Neuron (in vitro differentiated cells): ENCODE data around the gene FAM3C.
"Not testable (repeated sequence)": the region's sequence is repeated elsewhere in the genome, so short reads cannot be mapped to it uniquely, and the experiment has no call there.

Source experiments
- H2AFZ ChIP-seq: one replicate; pipeline ENCODE4 v1.6.1; 2013; ENCODE audit warnings: low read depth, mild to moderate bottlenecking, inconsistent platforms, low read length, moderate library complexity
- H3K27me3 ChIP-seq: one replicate; pipeline ENCODE4 v1.6.1; 2013; ENCODE audit warnings: low read length; ENCODE audit not compliant: insufficient read depth
- H3K36me3 ChIP-seq: one replicate; pipeline ENCODE4 v1.6.1; 2013; ENCODE audit warnings: low read length; ENCODE audit not compliant: insufficient read depth
- H3K4me1 ChIP-seq: one replicate; pipeline ENCODE4 v1.6.1; 2013; ENCODE audit warnings: low read length; ENCODE audit not compliant: insufficient read depth
- H3K4me3 ChIP-seq: 2 replicates; pipeline ENCODE4 v1.5.1; 2013; ENCODE audit warnings: mild to moderate bottlenecking, low read length, moderate library complexity
- H3K9me3 ChIP-seq: one replicate; pipeline ENCODE4 v1.6.1; 2013; ENCODE audit warnings: low read length

Gene FAM3C

DNA sequence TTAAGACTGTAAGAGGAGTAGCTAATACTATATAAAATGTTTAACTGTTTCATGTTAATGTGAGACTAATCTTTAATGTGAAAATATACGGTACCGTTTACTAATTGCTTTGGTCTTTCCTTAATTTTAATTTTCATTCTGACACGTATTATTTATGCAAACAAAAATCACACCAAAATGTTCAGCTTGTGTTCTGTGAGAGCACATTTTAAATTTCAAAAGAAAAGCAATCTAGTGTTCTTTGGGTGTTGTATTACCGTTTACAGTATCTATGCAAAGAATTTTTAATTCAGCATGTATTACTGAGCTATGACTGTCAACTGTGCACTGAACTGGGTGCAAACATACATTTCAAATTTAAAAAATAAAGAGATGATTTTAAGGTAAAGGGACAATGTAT is 65.1 kb downstream of the FAM3C start:
- Histone ChIP-seq H3K36me3 (no peaks in the 10 kb centered on the region), H2AFZ (no peak overlapping the region), H3K27me3 (peaks cover 48% of the 10 kb centered on the region)

GRCh38 chr7:121330053-121330833 is 65.9 kb downstream of the FAM3C start:
- H3K9me3 ChIP-seq: peaks cover 7% of the 10 kb centered on the region
- H3K36me3 ChIP-seq: no peaks in the 10 kb centered on the region
- peaks cover 48% of the 10 kb centered on the region for H3K27me3 ChIP-seq

More for the DNA sequence above, 65.1 kb downstream of the FAM3C start:
- Histone ChIP-seq H3K4me3 (no peak overlapping the region), H3K4me1 (peaks cover 17% of the 10 kb centered on the region), H3K9me3 (peaks cover 7% of the 10 kb centered on the region)

GRCh38 chr7:121329191-121330052 is 66.7 kb downstream of the FAM3C start:
- H2AFZ ChIP-seq: peak overlapping the region; percentile 74
- H3K27me3 ChIP-seq: peaks cover 48% of the 10 kb centered on the region
- peaks cover 7% of the 10 kb centered on the region for H3K9me3 ChIP-seq
- peaks cover 17% of the 10 kb centered on the region for H3K4me1 ChIP-seq
- peak overlapping the region; percentile 42 for H3K4me3 ChIP-seq
- H3K36me3 ChIP-seq: no peaks in the 10 kb centered on the region

More at GRCh38 chr7:121330053-121330833, 65.9 kb downstream of the FAM3C start:
- peaks cover 17% of the 10 kb centered on the region for H3K4me1 ChIP-seq
- H2AFZ ChIP-seq: peak overlapping the region; percentile 74
- H3K4me3 ChIP-seq: peak overlapping the region; percentile 42

DNA sequence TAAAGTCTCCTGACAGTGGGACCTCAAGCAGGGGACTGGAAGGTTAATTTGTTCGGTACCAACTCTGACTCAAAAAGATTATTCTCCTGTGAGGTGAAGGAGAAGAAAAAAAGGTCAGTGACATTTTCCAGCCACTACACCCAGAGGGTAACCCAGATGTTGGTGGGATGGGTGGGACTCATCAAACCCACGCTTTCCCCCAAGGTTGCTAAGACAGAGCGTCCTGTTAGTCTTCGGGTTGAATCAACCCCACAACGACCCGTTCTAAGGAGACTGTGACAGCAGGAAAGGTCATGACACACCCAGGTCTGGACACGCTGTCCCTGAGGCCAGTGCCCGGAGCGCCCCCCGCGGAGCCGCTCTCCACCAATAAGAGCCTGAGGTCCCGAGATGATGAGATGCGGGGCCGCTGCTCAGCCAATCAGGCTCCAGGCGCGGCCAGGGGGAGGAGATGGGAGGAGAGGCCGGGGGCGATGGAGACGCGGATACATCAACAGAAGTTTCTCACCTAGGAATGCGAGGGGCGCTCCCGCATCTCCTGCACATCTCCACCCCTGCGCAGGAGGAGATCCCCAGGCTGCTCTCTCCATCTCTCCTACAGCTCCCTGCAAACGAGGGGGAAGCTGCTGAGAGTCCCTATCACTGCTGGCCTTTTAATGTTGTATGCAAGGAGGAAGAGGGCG is 67.5 kb downstream of the FAM3C start, which contains the start of gene WNT16:
Gene WNT16, plus strand, starts transcription at position 493 of the 683 bp plus-strand sequence. CDS start 293 bp downstream, outside the sequence.
- peaks cover 17% of the 10 kb centered on the region for H3K4me1 ChIP-seq
- no peaks in the 10 kb centered on the region for H3K36me3 ChIP-seq
- H3K4me3 ChIP-seq: peak within 1 kb of the TSS; percentile 42
- H2AFZ ChIP-seq: peak within 1 kb of the TSS; percentile 74
- H3K27me3 ChIP-seq: peaks cover 48% of the 10 kb centered on the region
- peaks cover 7% of the 10 kb centered on the region for H3K9me3 ChIP-seq

DNA sequence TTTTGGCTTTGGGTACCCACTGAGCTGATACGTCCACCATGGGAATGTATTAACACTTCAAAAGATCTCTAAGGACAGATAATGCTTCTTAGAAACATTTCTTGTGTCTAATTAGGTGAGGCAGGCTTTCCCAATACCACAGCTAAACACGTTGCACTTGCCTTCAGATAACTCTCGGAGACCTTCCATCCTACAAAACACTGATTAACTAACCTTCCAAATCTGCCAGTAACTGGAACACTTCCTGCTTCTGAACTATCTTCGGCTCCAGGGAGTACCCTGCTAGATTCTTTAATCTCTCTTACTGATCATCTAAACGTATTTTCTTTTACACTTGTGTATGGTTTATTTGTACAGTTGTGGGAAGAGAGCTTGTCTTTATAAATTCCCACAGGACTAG is 68.4 kb downstream of the FAM3C start:
- Histone ChIP-seq H3K4me1 (peaks cover 17% of the 10 kb centered on the region), H3K27me3 (peaks cover 48% of the 10 kb centered on the region), H3K4me3 (no peak overlapping the region), H3K36me3 (no peaks in the 10 kb centered on the region), H2AFZ (no peak overlapping the region), H3K9me3 (peaks cover 7% of the 10 kb centered on the region)

DNA sequence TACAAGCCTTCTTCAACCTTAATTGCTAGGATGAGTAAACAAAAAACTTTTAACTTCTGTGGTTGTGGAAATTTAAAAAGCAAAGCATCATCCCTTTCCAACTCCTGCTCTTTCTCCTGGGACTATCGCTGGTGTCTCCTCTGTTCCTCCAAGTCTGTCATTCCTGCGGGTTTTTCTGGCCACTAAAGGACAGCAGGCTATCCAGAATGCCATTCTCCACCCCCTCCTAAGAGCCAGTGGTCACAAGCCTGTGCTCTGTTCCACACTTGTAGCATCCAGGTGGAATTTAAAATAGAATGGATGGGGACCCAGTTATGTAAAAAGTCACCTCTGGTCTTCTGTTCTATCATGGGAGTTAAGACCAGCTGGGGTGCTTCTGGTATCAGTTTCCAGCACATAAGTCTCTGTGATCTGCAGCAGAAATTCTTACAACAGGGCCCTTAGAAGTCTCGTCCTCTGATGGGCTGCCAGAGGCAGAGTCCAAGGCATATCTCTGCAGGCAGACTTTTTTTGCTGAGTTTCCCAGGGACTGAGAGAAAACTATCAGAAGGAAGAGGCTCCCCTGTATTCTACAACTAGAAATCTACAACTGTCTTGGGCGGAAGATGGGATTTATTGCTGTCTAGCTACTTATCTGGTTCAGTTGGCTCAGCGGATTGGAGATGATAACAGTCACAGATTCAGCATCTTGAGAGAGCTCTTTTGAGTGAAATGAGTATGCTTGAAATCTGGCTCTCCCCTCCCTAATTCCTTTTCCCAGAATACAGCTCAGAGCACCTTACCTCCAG is 72.4 kb downstream of the FAM3C start:
- H3K4me3 ChIP-seq: no peak overlapping the region
- peaks cover 16% of the 10 kb centered on the region for H3K27me3 ChIP-seq
- H3K9me3 ChIP-seq: peaks cover 7% of the 10 kb centered on the region
- H2AFZ ChIP-seq: no peak overlapping the region
- no peaks in the 10 kb centered on the region for H3K4me1 ChIP-seq
- H3K36me3 ChIP-seq: no peaks in the 10 kb centered on the region

- Histone ChIP-seq H2AFZ (no peak overlapping the region), H3K4me1 (no peaks in the 10 kb centered on the region), H3K9me3 (no peaks in the 10 kb centered on the region), H3K27me3 (peaks cover 3% of the 10 kb centered on the region), H3K36me3 (no peaks in the 10 kb centered on the region), H3K4me3 (no peak overlapping the region)
These were observed 73.6 kb downstream of the FAM3C start for GRCh38 chr7:121322460-121322859.

DNA sequence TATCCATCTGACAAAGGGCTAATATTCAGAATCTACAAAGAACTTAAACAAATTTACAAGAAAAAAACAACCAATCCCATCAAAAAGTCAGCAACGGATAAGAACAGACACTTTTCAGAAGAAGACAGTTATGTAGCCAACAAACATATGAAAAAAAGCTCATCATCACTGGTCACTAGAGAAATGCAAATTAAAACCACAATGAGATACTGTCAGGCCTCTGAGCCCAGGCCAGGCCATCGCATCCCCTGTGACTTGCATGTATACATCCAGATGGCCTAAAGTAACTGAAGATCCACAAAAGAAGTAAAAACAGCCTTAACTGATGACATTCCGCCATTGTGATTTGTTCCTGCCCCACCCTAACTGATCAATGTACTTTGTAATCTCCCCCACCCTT is 80.9 kb downstream of the FAM3C start:
- H3K4me1 ChIP-seq, H3K36me3 ChIP-seq, H3K27me3 ChIP-seq, H3K4me3 ChIP-seq, H3K9me3 ChIP-seq, H2AFZ ChIP-seq: not testable (repeated sequence)

DNA sequence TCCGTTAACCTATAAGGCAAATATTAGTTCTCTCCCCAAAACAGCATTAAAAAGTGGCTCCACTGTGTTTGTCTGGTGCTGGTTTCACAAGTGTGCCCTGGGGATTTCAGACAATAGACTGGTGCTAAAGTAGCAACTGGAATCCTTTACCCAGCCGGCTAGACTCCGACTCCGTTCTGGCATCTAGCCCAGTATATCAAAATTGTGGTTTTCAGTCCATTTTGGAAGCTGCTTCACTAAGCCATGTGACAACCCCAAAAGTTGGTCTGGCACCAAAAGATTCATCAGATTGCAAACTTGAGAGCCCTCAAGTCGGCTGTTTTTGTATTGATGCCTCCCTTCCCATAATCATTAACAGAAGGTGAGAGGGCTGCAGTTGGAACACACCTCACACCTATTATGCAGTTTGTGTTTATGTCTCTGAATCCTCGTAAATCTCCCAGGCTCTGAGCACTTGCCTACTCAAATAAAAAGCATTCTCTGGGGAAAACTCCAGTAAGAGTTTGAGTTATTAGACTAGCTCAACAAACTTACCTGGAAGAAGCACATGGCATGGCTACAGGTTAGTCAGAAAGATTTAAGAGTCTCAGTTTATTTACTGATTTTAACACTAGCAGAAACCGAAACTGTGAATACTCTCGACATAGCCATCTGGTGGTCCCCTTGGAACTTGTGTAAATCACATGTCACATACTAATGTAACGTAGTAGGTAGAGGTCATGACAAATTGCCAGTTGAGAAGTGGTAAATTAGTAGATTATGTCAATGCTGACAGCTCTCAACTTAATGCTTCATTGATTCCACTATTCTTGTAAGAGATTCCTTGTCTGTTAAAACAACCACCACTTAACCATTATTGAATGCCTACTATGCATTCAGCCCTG is 82.1 kb downstream of the FAM3C start:
- Histone ChIP-seq H3K27me3 (no peaks in the 10 kb centered on the region), H2AFZ (no peak overlapping the region), H3K36me3 (no peaks in the 10 kb centered on the region), H3K4me1 (no peaks in the 10 kb centered on the region), H3K9me3 (no peaks in the 10 kb centered on the region), H3K4me3 (no peak overlapping the region)

- H3K36me3 ChIP-seq: no peaks in the 10 kb centered on the region
- H3K4me1 ChIP-seq: no peaks in the 10 kb centered on the region
- H2AFZ ChIP-seq: no peak overlapping the region
- H3K4me3 ChIP-seq: no peak overlapping the region
- H3K27me3 ChIP-seq: no peaks in the 10 kb centered on the region
- H3K9me3 ChIP-seq: no peaks in the 10 kb centered on the region
These were observed 82.8 kb downstream of the FAM3C start for GRCh38 chr7:121313220-121313792.

DNA sequence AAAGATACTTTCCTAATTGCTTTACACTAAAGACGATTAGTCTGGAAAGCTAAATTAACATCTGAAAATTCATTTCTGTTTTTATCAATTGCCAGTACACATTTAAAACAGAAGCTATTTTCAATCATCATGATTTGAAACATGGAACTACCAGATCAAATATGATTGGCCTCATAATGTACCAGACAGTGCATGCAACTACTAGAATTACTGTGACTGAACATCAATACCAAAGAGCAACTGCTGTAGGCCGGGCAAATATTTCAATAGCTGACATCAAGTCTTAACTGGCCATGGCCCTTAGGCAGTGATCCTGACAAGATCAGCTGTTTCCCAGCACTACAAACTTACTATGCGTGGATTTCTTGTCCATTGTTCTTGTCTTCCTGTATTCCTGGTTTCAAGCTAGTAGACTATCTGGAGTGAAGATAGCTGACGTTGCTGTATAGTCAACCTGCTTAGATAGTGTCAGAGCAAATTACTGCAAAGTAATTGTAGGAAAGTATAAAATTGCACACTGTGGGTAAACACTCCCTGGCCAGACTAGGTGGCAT is 89.0 kb downstream of the FAM3C start:
- Histone ChIP-seq H2AFZ (no peak overlapping the region), H3K4me1 (no peaks in the 10 kb centered on the region), H3K4me3 (no peak overlapping the region), H3K9me3 (no peaks in the 10 kb centered on the region), H3K36me3 (no peaks in the 10 kb centered on the region), H3K27me3 (no peaks in the 10 kb centered on the region)
